ENCODE results near the gene ARL5C. TPM values are rescaled to one million over a fixed set of nuclear protein-coding genes. Genes with fewer than 3 reads are reported as not detected.

Gene ARL5C
- polyA plus RNA-seq, 1 donor (not counting 4 experiments of a cell fraction or from before 2014, with no cell fraction given), result not detected

DNA sequence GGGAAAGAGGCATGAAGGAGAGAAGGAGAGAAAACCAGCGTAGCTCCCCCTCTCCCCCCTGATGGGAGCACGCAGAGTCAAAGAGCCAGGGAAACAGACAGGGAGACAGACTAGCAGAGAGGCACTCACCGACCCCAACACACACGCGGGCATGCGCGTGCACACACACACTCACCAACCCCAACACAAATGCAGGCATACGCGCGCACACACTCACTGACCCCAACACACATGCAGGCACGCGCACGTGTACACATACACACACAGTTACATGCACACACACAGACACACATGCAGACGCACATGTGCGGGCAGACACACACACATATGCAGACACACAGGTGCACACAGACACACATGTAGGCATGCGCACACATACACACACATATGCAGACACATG, 26.9 kb upstream of the ARL5C start:
- dilution Hi-C loops (cut with MboI; ENCODE audit: extremely low pct_ligation_motif_present, low sequenced_read_pairs), result no loop called here
- Histone ChIP-seq H3K4me1 (ENCODE audit: control insufficient read depth, extremely low read depth, insufficient read depth, low read length) (peaks cover 8% of the 10 kb centered on the region), H3K9me1 (ENCODE audit: control insufficient read depth, extremely low read depth, insufficient read depth, low read length) (no peaks in the 10 kb centered on the region), H2AFZ (ENCODE audit: control insufficient read depth, low read length) (no peak overlapping the region), H3K79me2 (ENCODE audit: control insufficient read depth, insufficient read depth, low read length) (peaks cover 21% of the 10 kb centered on the region), H3K4me2 (ENCODE audit: control insufficient read depth, extremely low read depth, insufficient read depth, low read depth, low read length) (no peak overlapping the region), H3K9ac (ENCODE audit: control insufficient read depth, extremely low read depth, insufficient read depth, low read length) (no peak overlapping the region), H3K27ac (ENCODE audit: control insufficient read depth, insufficient read depth, low read length) (no peak overlapping the region), H3K27me3 (ENCODE audit: control insufficient read depth, extremely low read depth, insufficient read depth, low read length) (no peaks in the 10 kb centered on the region), H3K4me3 (ENCODE audit: control insufficient read depth in 2 of 3, extremely low read depth in 1 of 3, insufficient read depth in 2 of 3, low read depth in 1 of 3, low read length in 3 of 3) (no peak overlapping the region), H3K36me3 (ENCODE audit: control insufficient read depth in 2 of 2, extremely low read depth in 1 of 2, insufficient read depth in 2 of 2, low read length in 2 of 2) (peaks cover 4 to 18% of the 10 kb centered on the region in 2 experiments), H4K20me1 (ENCODE audit: control insufficient read depth, extremely low read depth, insufficient read depth, low read length) (no peaks in the 10 kb centered on the region), H3K9me3 (ENCODE audit: control insufficient read depth, low read depth, low read length) (no peaks in the 10 kb centered on the region)
- TF ChIP-seq, protein P1, sequence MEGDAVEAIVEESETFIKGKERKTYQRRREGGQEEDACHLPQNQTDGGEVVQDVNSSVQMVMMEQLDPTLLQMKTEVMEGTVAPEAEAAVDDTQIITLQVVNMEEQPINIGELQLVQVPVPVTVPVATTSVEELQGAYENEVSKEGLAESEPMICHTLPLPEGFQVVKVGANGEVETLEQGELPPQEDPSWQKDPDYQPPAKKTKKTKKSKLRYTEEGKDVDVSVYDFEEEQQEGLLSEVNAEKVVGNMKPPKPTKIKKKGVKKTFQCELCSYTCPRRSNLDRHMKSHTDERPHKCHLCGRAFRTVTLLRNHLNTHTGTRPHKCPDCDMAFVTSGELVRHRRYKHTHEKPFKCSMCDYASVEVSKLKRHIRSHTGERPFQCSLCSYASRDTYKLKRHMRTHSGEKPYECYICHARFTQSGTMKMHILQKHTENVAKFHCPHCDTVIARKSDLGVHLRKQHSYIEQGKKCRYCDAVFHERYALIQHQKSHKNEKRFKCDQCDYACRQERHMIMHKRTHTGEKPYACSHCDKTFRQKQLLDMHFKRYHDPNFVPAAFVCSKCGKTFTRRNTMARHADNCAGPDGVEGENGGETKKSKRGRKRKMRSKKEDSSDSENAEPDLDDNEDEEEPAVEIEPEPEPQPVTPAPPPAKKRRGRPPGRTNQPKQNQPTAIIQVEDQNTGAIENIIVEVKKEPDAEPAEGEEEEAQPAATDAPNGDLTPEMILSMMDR (optimal IDR thresholded peaks at IDR 0.05 in 1 of 3, IDR thresholded peaks at IDR 0.05 in 1 of 3, conservative IDR thresholded peaks at IDR 0.05 in 1 of 3; ENCODE audit: extremely low read depth in 1 of 3, insufficient read depth in 2 of 3, low read length in 3 of 3), result no peak
- TF ChIP-seq EZH2 (IDR thresholded peaks at IDR 0.05; ENCODE audit: low read length), result no peak
- FAIRE-seq (no peak), DNase-seq (ENCODE audit: low read depth, low spot score) (no peak)

DNA sequence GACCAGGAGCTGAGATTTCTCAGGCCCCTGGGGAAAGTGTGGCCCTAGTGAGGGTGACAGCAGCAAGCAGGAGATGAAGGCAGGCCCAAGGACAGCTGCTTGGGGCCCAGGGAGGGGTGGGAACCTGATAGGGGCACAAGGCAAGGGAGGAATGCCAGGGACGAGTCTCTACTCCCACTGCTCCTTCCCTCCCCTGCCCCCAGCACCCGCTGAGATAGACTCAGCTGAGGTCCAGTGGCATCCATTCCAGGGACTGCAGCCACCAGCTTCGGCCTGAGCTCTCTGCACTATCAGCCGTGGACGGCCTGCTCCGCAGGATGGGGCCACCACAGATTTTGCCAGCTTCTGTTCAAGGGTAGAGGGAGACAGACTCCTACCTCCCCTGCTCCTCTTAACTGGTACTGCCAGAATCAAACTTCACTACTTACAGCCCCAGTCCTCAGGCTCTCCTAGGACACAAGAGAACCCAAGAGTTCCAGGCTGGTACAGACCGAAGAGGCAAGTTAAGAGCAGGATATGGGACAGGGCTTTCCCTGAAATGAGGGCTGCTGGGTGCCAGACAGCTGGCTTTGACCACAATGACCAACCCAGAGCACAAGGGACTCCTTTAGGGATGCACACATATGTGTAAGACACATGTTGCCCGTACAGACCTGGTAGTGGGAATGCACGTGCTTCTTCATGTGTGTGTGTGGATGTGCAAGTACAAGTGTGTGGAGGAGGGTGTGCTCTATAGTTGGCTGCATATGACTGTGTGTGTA, 26.0 kb upstream of the ARL5C start:
- TF ChIP-seq EZH2 (IDR thresholded peaks at IDR 0.05; ENCODE audit: low read length), result no peak
- TF ChIP-seq, protein P1 (optimal IDR thresholded peaks at IDR 0.05 in 1 of 3, IDR thresholded peaks at IDR 0.05 in 1 of 3, conservative IDR thresholded peaks at IDR 0.05 in 1 of 3; ENCODE audit: extremely low read depth in 1 of 3, insufficient read depth in 2 of 3, low read length in 3 of 3), result no peak
- H4K20me1 ChIP-seq (ENCODE audit: control insufficient read depth, extremely low read depth, insufficient read depth, low read length), result no peaks in the 10 kb centered on the region
- dilution Hi-C loops (cut with MboI; ENCODE audit: extremely low pct_ligation_motif_present, low sequenced_read_pairs), result no loop called here
- H3K9me1 ChIP-seq (ENCODE audit: control insufficient read depth, extremely low read depth, insufficient read depth, low read length), result no peaks in the 10 kb centered on the region
- no peaks in the 10 kb centered on the region for H3K27me3 ChIP-seq (ENCODE audit: control insufficient read depth, extremely low read depth, insufficient read depth, low read length)
- H3K4me3 ChIP-seq (ENCODE audit: control insufficient read depth in 2 of 3, extremely low read depth in 1 of 3, insufficient read depth in 2 of 3, low read depth in 1 of 3, low read length in 3 of 3), result no peak overlapping the region
- no peak for FAIRE-seq
- H3K4me1 ChIP-seq (ENCODE audit: control insufficient read depth, extremely low read depth, insufficient read depth, low read length), result peaks cover 7% of the 10 kb centered on the region
- H3K9me3 ChIP-seq (ENCODE audit: control insufficient read depth, low read depth, low read length), result no peaks in the 10 kb centered on the region
- no peak overlapping the region for H3K9ac ChIP-seq (ENCODE audit: control insufficient read depth, extremely low read depth, insufficient read depth, low read length)
- H3K79me2 ChIP-seq (ENCODE audit: control insufficient read depth, insufficient read depth, low read length), result peaks cover 21% of the 10 kb centered on the region
- no peak overlapping the region for H3K4me2 ChIP-seq (ENCODE audit: control insufficient read depth, extremely low read depth, insufficient read depth, low read depth, low read length)
- no peak for DNase-seq (ENCODE audit: low read depth, low spot score)
- H3K27ac ChIP-seq (ENCODE audit: control insufficient read depth, insufficient read depth, low read length), result no peak overlapping the region
- H2AFZ ChIP-seq (ENCODE audit: control insufficient read depth, low read length), result no peak overlapping the region
- H3K36me3 ChIP-seq (ENCODE audit: control insufficient read depth in 2 of 2, extremely low read depth in 1 of 2, insufficient read depth in 2 of 2, low read length in 2 of 2), result peaks cover 9 to 24% of the 10 kb centered on the region in 2 experiments
